ENCODE data around the gene NPAS1. TPM values are rescaled to one million over a fixed set of nuclear protein-coding genes. Genes with fewer than 3 reads are reported as not detected.

The NPAS1 gene
- total and polyA plus RNA-seq, 2 of the 13 experiments (the other 11 are each of a cell fraction or from before 2014, with no cell fraction given): 0.35 to 2.9 TPM

- no peak for TF ChIP-seq NFAT5 (CRISPR knock-in tag; IDR thresholded peaks at IDR 0.05)
- no peak for TF ChIP-seq ZNF547 (CRISPR knock-in tag; IDR thresholded peaks at IDR 0.05)
- TF ChIP-seq ZNF354B (CRISPR knock-in tag; IDR thresholded peaks at IDR 0.05): no peak
- no peak for TF ChIP-seq ATF1 (CRISPR knock-in tag; IDR thresholded peaks at IDR 0.05)
- TF ChIP-seq ZNF569 (CRISPR knock-in tag; IDR thresholded peaks at IDR 0.05; ENCODE audit: borderline replicate concordance): no peak
- TF ChIP-seq CREM (IDR thresholded peaks at IDR 0.05): no peak
- TF ChIP-seq CREM (CRISPR knock-in tag; IDR thresholded peaks at IDR 0.05): no peak
- TF ChIP-seq, protein P1, sequence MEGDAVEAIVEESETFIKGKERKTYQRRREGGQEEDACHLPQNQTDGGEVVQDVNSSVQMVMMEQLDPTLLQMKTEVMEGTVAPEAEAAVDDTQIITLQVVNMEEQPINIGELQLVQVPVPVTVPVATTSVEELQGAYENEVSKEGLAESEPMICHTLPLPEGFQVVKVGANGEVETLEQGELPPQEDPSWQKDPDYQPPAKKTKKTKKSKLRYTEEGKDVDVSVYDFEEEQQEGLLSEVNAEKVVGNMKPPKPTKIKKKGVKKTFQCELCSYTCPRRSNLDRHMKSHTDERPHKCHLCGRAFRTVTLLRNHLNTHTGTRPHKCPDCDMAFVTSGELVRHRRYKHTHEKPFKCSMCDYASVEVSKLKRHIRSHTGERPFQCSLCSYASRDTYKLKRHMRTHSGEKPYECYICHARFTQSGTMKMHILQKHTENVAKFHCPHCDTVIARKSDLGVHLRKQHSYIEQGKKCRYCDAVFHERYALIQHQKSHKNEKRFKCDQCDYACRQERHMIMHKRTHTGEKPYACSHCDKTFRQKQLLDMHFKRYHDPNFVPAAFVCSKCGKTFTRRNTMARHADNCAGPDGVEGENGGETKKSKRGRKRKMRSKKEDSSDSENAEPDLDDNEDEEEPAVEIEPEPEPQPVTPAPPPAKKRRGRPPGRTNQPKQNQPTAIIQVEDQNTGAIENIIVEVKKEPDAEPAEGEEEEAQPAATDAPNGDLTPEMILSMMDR (CRISPR knock-in tag; IDR thresholded peaks at IDR 0.05): no peak
- TF ChIP-seq, protein P2, sequence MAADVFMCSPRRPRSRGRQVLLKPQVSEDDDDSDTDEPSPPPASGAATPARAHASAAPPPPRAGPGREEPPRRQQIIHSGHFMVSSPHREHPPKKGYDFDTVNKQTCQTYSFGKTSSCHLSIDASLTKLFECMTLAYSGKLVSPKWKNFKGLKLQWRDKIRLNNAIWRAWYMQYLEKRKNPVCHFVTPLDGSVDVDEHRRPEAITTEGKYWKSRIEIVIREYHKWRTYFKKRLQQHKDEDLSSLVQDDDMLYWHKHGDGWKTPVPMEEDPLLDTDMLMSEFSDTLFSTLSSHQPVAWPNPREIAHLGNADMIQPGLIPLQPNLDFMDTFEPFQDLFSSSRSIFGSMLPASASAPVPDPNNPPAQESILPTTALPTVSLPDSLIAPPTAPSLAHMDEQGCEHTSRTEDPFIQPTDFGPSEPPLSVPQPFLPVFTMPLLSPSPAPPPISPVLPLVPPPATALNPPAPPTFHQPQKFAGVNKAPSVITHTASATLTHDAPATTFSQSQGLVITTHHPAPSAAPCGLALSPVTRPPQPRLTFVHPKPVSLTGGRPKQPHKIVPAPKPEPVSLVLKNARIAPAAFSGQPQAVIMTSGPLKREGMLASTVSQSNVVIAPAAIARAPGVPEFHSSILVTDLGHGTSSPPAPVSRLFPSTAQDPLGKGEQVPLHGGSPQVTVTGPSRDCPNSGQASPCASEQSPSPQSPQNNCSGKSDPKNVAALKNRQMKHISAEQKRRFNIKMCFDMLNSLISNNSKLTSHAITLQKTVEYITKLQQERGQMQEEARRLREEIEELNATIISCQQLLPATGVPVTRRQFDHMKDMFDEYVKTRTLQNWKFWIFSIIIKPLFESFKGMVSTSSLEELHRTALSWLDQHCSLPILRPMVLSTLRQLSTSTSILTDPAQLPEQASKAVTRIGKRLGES (CRISPR knock-in tag; IDR thresholded peaks at IDR 0.05; ENCODE audit: borderline replicate concordance): no peak
- 0 out of 2 replicates have a peak, but pooled peaks have one; percentile 18 for TF ChIP-seq KDM1A (CRISPR knock-in tag; IDR thresholded peaks at IDR 0.05)
- TF ChIP-seq, protein P3, sequence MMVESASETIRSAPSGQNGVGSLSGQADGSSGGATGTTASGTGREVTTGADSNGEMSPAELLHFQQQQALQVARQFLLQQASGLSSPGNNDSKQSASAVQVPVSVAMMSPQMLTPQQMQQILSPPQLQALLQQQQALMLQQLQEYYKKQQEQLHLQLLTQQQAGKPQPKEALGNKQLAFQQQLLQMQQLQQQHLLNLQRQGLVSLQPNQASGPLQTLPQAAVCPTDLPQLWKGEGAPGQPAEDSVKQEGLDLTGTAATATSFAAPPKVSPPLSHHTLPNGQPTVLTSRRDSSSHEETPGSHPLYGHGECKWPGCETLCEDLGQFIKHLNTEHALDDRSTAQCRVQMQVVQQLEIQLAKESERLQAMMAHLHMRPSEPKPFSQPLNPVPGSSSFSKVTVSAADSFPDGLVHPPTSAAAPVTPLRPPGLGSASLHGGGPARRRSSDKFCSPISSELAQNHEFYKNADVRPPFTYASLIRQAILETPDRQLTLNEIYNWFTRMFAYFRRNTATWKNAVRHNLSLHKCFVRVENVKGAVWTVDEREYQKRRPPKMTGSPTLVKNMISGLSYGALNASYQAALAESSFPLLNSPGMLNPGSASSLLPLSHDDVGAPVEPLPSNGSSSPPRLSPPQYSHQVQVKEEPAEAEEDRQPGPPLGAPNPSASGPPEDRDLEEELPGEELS (CRISPR knock-in tag; IDR thresholded peaks at IDR 0.05): no peak
- TF ChIP-seq, protein P4, sequence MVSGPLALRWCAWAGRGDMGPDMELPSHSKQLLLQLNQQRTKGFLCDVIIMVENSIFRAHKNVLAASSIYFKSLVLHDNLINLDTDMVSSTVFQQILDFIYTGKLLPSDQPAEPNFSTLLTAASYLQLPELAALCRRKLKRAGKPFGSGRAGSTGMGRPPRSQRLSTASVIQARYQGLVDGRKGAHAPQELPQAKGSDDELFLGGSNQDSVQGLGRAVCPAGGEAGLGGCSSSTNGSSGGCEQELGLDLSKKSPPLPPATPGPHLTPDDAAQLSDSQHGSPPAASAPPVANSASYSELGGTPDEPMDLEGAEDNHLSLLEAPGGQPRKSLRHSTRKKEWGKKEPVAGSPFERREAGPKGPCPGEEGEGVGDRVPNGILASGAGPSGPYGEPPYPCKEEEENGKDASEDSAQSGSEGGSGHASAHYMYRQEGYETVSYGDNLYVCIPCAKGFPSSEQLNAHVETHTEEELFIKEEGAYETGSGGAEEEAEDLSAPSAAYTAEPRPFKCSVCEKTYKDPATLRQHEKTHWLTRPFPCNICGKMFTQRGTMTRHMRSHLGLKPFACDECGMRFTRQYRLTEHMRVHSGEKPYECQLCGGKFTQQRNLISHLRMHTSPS (CRISPR knock-in tag; IDR thresholded peaks at IDR 0.05; ENCODE audit: low read depth): peak; percentile 56
Measured at GRCh38 chr19:47005873-47006272, 13.8 kb upstream of the NPAS1 start (continued).
